Measurements from ENCODE around the gene SLCO4A1. TPM values are rescaled to one million over a fixed set of nuclear protein-coding genes. Genes with fewer than 3 reads are reported as not detected.

The SLCO4A1 gene
- total and polyA plus RNA-seq, 2 donors (not counting 1 experiment from before 2014, with no cell fraction given): 2.1 to 79.5 TPM

DNA sequence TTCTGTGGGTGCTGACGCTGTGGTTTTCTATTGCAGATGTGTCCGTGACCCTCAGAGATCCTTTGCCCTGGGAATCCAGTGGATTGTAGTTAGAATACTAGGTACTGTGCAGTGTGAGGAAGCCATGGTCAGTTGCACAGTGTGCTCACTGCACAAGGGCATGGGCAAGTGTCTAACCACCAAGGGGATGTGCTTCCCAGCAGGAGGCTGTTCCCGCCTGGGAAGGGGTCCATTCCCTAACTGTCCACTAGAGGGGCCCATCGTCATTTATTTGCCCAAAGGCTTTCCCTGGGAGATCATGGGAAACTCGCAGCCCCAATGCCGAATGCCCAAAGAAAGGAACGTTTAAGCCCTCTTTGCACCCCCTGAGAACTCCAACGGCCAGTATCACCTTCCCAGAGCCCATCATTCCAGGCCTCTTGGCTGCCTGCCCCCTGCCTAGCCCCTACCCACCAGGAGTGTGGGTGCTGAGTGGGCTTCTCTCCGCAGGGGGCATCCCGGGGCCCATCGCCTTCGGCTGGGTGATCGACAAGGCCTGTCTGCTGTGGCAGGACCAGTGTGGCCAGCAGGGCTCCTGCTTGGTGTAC lies 26.2 kb downstream of the SLCO4A1 start:
- H2AFZ ChIP-seq (ENCODE audit: insufficient read depth, low read depth, low read length, poor library complexity, severe bottlenecking): no peak overlapping the region
- ChIA-PET CTCF (interaction anchor here (1.2 to 2.0 kb wide), 6 partner anchors 17 to 140 kb away, joined by 4 to 9 read pairs (median 6); no protein-coding TSS in a partner anchor), POLR2A (no interaction called here)
- intact Hi-C loops (cut with micrococcal nuclease): loop anchor here (1.0 to 2.0 kb wide), 3 partner anchors 44 to 340 kb away; no protein-coding TSS in a partner anchor
- no peak overlapping the region for H3K4me3 ChIP-seq (ENCODE audit: control extremely low read depth in 1 of 5, extremely low read depth in 1 of 5, insufficient read depth in 1 of 5, low read depth in 2 of 5, low read length in 4 of 5)
- ATAC-seq (ENCODE audit: low read depth): no peak
- TF ChIP-seq EZH2 (IDR thresholded peaks at IDR 0.05; ENCODE audit: borderline replicate concordance, insufficient read depth, low read depth, low read length, poor library complexity, severe bottlenecking) (no peak), CTCF (IDR thresholded peaks at IDR 0.05) (peak; percentile 73)
- no peak overlapping the region for H3K9ac ChIP-seq (ENCODE audit: low read length)
- H3K79me2 ChIP-seq (ENCODE audit: control insufficient read depth, insufficient read depth, low read length): peaks cover 3% of the 10 kb centered on the region
- 81% methylated on average over 13 of the region's 13 CpGs for WGBS (ENCODE audit: insufficient coverage)
- no peak overlapping the region for H3K4me2 ChIP-seq (replicated peaks; ENCODE audit: low read depth, low read length, poor library complexity, severe bottlenecking)
- Mint-ChIP-seq H3K9me3 (ENCODE audit: insufficient read depth) (no peaks in the 10 kb centered on the region), H3K4me3 (no peak overlapping the region), H3K4me1 (no peaks in the 10 kb centered on the region), H3K27me3 (no peaks in the 10 kb centered on the region), H3K27ac (no peak overlapping the region)
- H3K36me3 ChIP-seq (replicated peaks in 1 of 2; ENCODE audit: control extremely low read depth in 1 of 2, control insufficient read depth in 1 of 2, extremely low read depth in 1 of 2, insufficient read depth in 2 of 2, low read length in 1 of 2): no peaks in the 10 kb centered on the region
- H4K20me1 ChIP-seq (ENCODE audit: control insufficient read depth, insufficient read depth, low read length, poor library complexity, severe bottlenecking): no peaks in the 10 kb centered on the region
- H3K4me1 ChIP-seq (ENCODE audit: control insufficient read depth in 2 of 2, insufficient read depth in 2 of 2, low read length in 2 of 2): no peaks in the 10 kb centered on the region
- no peak overlapping the region for H3K27ac ChIP-seq (ENCODE audit: low read length in 2 of 2)
- no peaks in the 10 kb centered on the region for H3K9me3 ChIP-seq (ENCODE audit: control extremely low read depth in 1 of 3, control insufficient read depth in 2 of 3, insufficient read depth in 1 of 3, low read length in 2 of 3)
- H3K27me3 ChIP-seq (replicated peaks in 1 of 4; ENCODE audit: control extremely low read depth in 1 of 4, control insufficient read depth in 3 of 4, insufficient read depth in 4 of 4, low read length in 3 of 4): no peaks in the 10 kb centered on the region
- DNase-seq: peak; percentile 56

DNA sequence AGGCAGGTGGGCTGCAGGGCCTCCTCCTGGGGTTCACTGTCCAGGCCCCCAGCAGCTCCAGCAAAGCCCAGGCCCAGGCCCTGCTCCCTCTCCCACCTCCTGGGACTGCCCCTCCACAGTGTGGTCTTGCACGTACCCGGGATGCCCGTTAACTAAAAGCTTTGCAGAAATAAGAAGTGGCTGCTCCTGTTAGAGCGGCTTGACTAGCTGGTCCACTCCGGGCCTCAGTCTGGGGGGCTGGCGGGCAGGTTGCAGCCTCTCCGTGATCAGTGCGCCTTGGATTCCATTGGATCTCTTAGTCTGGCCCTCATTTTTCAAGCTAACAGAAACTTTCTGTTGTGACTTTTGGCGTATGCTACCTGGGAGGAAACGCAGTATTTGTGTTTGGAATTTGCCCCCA lies 26.9 kb downstream of the SLCO4A1 start:
- TF ChIP-seq EZH2 (IDR thresholded peaks at IDR 0.05; ENCODE audit: borderline replicate concordance, insufficient read depth, low read depth, low read length, poor library complexity, severe bottlenecking) (no peak), CTCF (IDR thresholded peaks at IDR 0.05) (no peak)
- DNase-seq (no peak), ATAC-seq (ENCODE audit: low read depth) (no peak)
- Histone ChIP-seq H3K9me3 (ENCODE audit: control extremely low read depth in 1 of 3, control insufficient read depth in 2 of 3, insufficient read depth in 1 of 3, low read length in 2 of 3) (no peaks in the 10 kb centered on the region), H3K4me2 (replicated peaks; ENCODE audit: low read depth, low read length, poor library complexity, severe bottlenecking) (no peak overlapping the region), H4K20me1 (ENCODE audit: control insufficient read depth, insufficient read depth, low read length, poor library complexity, severe bottlenecking) (no peaks in the 10 kb centered on the region), H3K27me3 (replicated peaks in 1 of 4; ENCODE audit: control extremely low read depth in 1 of 4, control insufficient read depth in 3 of 4, insufficient read depth in 4 of 4, low read length in 3 of 4) (no peaks in the 10 kb centered on the region), H2AFZ (ENCODE audit: insufficient read depth, low read depth, low read length, poor library complexity, severe bottlenecking) (no peak overlapping the region), H3K9ac (ENCODE audit: low read length) (no peak overlapping the region), H3K4me1 (ENCODE audit: control insufficient read depth in 2 of 2, insufficient read depth in 2 of 2, low read length in 2 of 2) (no peaks in the 10 kb centered on the region), H3K4me3 (ENCODE audit: control extremely low read depth in 1 of 5, extremely low read depth in 1 of 5, insufficient read depth in 1 of 5, low read depth in 2 of 5, low read length in 4 of 5) (no peak overlapping the region), H3K36me3 (replicated peaks in 1 of 2; ENCODE audit: control extremely low read depth in 1 of 2, control insufficient read depth in 1 of 2, extremely low read depth in 1 of 2, insufficient read depth in 2 of 2, low read length in 1 of 2) (no peaks in the 10 kb centered on the region), H3K27ac (ENCODE audit: low read length in 2 of 2) (no peak overlapping the region), H3K79me2 (ENCODE audit: control insufficient read depth, insufficient read depth, low read length) (peaks cover 3% of the 10 kb centered on the region)
- POLR2A ChIA-PET: no interaction called here
- Mint-ChIP-seq H3K9me3 (ENCODE audit: insufficient read depth) (no peaks in the 10 kb centered on the region), H3K27me3 (no peaks in the 10 kb centered on the region), H3K27ac (no peak overlapping the region), H3K4me3 (no peak overlapping the region), H3K4me1 (no peaks in the 10 kb centered on the region)
- intact Hi-C loops (cut with micrococcal nuclease): loop anchor here (2.0 kb wide), 1 partner anchor 340 kb away; no protein-coding TSS in a partner anchor
- WGBS (ENCODE audit: insufficient coverage): 99% methylated on average over 10 of the region's 10 CpGs
- CTCF ChIA-PET: interaction anchor here (0.9 to 1.5 kb wide), 3 partner anchors 18 to 139 kb away, joined by 6 to 7 read pairs (median 7); no protein-coding TSS in a partner anchor

All from B cell (primary cell).